NCI-H460 (cell line): Measurements from ENCODE around the gene CUL9. TPM values are rescaled to one million over a fixed set of nuclear protein-coding genes. Genes with fewer than 3 reads are reported as not detected.

ENCODE experiments used
- DNase-seq: peaks from one replicate; pipeline ENCODE4 v3.0.0-alpha.2; 2016; ENCODE audit warnings: low read depth; ENCODE audit errors: extremely low read depth
- total RNA-seq: library from RNA; depleted of rRNA; stranded (reverse); fragments of >200 nt; shearing (Covaris generic); gene quantifications from 2 replicates; pipeline ENCODE4 v1.2.3, GENCODE V29; 2014

Gene CUL9
- total RNA-seq, 1 experiment from 2014 or later, result 16.4 TPM

DNA sequence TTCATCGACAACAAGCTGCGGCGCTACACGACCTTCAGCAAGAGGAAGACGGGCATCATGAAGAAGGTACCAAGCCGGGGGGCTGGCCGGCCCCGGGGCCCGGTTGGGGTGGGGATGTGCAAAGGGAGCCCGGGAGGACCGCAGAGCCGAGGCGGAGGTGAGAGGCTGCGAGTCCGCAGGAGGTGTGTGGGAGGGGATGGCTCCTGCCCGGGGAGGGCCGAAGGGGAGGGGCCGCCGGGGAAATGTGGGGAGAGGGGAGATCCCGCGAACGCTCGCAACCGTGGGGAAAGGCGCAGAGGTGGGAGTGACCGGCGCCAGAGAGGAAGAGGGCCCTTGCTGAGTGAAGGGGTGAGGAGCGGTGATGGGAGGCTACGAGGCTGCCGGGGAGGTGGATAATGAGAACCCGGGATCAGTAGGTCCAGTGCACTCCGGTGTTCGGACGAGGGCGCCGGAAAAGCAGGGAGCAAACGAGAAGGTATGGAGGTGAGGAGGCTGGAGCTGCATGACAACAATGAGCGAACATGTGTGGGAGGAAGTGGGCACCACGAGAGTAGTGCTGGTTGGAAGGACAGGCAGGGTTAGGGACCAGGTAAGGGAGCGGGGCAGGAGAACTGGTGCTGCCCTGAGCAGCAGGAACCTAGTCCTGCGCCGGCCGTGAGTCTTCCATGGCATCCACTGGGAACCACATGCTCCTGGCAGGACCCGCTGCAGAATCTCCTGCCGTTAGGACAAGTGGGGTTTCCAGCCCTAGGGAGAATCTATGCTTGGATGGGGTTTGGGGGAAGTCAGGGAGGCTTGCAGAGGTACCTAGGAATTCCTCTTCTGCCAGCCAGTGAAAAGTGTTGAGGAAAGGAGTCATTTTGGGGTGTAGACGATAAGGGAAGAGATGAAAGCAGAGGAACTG lies 9.6 kb upstream of the CUL9 start:
- DNase-seq, result no peak

GRCh38 chr6:43173591-43174262 lies 8.3 kb upstream of the CUL9 start:
- DNase-seq, result no peak

GRCh38 chr6:43174263-43175112 lies 7.5 kb upstream of the CUL9 start:
- DNase-seq, result peak; percentile 93

DNA sequence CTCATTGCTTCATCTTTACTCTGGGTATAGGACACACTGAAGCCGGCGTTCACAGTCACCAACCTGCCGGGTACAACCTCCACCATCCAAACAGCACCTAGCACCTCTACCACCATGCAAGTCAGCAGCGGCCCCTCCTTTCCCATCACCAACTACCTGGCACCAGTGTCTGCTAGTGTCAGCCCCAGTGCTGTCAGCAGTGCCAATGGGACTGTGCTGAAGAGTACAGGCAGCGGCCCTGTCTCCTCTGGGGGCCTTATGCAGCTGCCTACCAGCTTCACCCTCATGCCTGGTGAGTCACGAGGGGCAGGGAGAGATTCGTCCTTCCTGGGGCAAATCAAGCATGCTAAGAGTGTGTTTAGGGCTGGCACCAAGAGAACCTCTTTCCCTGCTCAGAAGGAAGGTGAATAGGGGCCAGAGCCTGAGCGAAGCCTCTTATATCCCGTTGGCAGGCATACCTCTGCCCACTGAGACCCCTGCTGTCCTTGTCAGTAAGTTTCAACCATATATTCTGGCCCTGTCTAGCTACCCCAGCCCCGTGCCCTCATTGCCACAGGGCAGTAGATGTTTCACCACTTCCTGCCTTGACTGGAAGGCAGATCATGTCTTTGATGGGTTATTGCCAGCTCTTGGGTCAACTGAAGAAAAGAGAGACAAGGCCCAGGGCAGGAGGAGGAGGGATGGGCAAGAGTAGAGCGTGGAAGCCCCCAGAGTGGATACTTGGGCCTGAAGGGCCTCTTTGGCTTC lies 6.1 kb upstream of the CUL9 start:
- no peak for DNase-seq

DNA sequence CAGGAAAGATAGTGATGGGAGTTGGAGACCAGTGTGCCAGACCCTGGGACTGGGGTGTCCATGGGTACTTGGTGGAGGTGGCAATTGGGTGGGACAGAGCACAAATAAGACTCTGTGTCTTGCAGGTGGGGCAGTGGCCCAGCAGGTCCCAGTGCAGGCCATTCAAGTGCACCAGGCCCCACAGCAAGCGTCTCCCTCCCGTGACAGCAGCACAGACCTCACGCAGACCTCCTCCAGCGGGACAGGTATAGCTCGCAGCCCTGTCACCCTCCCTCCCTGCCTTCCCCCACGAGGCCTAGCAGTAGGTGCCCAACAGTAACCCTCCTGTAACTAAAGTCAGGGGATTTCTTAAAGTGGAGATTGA lies 5.6 kb upstream of the CUL9 start:
- DNase-seq, result no peak

DNA sequence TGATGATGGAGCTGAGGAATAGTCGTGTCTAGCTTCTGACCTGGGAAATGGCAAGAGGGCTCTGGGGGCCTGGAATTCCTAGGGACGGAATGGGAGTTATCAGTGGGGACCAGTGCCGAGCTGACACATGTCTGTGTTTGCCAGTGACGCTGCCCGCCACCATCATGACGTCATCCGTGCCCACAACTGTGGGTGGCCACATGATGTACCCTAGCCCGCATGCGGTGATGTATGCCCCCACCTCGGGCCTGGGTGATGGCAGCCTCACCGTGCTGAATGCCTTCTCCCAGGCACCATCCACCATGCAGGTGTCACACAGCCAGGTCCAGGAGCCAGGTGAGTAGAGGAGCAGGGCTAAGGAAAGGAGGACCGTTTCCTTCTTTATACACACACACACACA lies 3.8 kb upstream of the CUL9 start:
- DNase-seq, result no peak

DNA sequence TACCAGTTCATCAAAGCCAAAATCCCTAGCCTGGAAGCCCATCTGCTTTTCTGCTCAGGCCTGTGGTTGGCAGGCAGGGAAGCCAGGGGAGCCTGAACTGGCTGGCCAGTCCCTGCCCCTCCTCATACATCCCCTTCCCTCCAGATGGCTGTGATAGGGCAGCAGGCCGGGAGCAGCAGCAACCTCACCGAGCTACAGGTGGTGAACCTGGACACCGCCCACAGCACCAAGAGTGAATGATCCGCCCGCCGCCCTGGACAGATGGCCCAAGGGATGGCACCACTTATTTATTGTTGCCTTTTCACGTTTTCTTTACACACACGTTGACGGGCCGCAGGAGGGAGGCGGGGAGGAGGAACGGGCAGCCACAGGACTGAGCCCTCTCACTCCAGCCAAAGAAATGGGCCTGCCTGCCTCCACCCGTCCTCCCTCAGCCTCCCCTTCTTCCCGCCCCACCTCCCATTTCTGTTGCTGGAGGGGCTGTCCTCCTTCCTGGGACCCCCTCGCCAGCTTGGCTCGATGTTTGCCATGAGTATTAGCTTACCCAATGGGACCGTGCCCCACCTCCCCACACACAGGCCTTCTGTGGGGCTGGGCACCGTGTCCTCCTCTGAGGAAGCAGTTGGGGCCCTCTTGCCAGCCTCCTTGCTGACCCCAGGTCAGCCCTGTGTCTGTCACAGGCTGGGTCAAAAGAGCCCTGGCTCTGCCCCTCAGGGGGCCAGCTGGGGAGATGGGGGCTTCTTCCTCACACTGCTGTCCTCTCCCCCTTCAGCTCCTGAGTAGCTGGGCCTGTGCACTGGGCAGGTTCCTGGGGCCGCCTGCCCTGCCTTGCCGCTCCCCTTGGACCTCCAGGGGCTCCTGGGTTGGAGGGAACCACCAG lies 2.8 kb upstream of the CUL9 start:
- DNase-seq, result no peak

GRCh38 chr6:43180058-43180457 lies 1.9 kb upstream of the CUL9 start:
- DNase-seq, result no peak

- DNase-seq, result no peak
These were observed 1.0 kb upstream of the CUL9 start for GRCh38 chr6:43180985-43181384.

DNA sequence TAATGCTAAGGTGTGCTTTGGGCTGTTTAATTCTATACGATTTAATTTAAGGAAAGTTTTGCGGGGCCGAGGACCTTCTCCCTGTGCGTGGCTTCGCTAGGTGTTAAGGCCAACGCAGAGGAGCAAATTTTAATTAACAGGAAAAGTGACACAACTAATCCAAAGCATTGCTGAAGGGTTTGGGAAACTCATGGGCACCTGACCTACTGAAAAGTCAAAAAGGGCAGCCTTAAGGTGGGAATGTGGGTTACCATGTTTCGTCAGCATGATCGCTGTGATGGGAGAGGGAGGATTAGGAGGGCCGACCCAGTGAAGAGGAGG lies 415 bp upstream of the CUL9 start:
- no peak for DNase-seq

DNA sequence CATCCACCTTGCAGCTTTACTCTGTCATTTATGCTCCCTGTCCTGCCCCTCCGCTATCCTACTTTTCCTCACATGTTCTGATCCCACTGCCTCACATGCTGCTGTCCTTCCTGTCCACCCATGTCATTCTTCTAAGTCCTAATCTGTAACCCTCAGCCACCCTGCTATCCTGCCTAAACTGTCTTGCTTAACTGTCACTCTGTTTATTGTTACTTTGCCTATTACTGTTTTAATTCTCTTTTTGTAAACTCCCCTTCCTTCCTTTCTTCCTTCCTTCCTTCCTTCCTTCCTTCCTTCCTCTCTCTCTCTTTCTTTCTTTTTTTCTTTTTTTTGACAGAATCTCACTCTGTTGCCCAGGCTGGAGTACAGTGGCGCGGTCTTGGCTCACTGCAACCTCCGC lies 1.4 kb downstream of the CUL9 start:
- no peak for DNase-seq

DNA sequence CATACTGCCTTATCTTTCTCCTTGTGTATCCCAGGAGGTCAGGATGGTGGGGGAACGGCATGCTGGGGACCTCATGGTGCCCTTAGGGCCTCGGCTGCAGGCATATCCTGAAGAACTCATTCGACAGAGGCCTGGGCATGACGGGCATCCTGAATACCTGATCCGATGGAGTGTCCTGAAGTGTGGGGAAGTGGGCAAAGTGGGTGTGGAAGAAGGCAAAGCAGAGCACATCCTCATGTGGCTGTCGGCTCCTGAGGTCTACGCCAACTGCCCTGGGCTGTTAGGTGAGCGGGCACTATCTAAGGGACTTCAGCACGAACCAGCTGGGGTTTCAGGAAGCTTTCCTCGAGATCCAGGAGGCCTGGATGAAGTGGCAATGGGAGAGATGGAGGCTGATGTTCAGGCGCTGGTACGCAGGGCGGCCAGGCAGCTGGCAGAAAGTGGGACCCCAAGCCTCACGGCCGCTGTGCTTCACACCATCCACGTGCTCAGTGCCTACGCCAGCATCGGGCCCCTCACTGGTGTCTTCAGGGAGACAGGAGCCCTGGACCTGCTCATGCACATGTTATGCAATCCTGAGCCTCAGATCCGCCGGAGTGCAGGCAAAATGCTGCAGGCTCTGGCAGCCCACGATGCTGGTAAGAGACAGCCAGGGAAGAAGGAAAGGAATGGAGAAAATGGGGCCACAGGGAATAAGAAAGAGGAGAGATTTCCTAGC lies 2.4 kb downstream of the CUL9 start:
- no peak for DNase-seq

DNA sequence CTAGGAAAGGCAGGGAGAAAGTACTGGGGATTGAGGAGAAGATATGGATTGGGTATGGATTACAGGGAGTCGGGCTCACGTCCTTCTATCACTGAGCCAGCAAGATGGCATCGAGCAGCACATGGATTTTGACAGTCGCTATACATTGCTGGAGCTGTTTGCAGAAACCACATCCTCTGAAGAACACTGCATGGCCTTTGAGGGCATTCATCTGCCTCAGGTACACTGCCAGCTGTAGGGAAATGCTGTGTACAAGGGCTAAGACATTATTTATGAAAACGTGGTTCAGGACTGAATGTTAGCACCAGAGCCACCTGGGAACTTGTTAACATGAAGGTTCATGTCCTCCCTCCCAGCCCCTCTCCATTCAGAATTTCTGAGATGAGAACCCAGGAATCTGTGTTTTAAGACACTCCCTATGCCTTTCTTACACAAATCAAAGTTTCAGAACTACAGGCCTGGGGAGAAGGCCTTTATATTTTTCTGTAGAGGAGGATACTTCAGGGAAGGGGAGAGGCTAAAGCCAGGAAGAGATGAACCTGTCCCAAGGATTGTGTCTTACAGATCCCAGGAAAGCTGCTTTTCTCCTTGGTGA lies 3.5 kb downstream of the CUL9 start:
- DNase-seq, result no peak

- DNase-seq, result no peak
These were observed 4.0 kb downstream of the CUL9 start for GRCh38 chr6:43186019-43186418.

DNA sequence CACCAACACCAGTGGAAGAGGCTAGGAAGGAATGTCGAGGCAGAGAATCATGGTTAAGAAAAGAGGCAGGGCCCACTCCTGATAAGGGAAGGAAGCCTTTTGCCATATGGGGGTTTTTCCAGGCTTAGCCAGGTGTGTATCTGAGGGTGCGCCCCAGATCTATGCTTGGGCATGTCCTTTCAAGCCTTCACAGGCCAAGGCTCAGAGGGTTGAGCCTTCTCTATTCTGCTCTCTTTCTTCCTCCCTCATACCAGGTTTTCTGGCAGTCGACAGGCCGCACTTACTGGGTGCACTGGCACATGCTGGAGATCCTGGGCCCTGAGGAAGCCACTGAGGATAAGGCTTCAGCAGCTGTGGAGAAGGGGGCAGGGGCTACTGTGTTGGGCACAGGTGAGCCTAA lies 4.7 kb downstream of the CUL9 start:
- no peak for DNase-seq

DNA sequence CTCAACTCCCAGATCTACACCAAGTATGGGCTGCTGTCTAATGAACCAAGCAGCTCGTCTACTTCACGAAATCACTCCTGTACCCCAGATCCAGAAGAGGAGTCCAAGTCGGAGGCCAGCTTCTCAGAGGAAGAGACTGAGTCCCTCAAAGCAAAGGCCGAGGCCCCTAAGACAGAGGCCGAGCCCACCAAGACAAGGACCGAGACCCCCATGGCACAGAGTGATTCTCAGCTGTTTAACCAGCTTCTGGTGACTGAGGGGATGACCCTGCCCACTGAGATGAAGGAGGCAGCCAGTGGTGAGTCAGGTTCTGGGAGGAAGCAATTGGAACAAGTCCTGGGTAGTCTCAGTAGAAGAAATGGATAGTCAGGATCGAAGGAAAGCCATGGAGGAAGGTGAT lies 5.8 kb downstream of the CUL9 start:
- DNase-seq, result no peak

DNA sequence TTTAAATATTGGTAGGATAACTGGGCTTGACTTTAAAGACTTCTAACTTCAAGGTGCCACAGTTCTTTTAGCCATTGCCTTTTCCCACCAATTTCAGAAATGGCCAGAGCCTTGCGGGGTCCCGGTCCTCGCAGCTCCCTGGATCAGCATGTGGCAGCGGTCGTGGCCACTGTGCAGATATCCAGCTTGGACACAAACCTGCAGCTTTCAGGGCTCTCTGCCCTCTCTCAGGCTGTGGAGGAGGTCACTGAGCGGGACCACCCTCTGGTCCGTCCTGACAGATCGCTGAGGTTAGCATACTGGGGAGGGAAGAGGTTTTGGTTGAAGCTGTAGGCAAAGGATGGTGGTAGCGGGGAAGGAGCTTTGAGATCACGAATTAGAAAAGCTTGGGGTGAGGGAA lies 6.4 kb downstream of the CUL9 start:
- DNase-seq, result no peak

GRCh38 chr6:43189776-43190304 lies 7.8 kb downstream of the CUL9 start:
- DNase-seq, result no peak

- DNase-seq, result no peak
These were observed 10.9 kb downstream of the CUL9 start for GRCh38 chr6:43192911-43193310.
